K562 (cell line): ENCODE measurements around the gene SEC63.

Experiments used
- MAFG ChIP-seq: fragments of 450-650 bp; conservative IDR thresholded peaks from 2 replicates; pipeline ENCODE4 v1.6.1; 2016; ENCODE audit warnings: missing genetic modification characterization, missing compliant biosample characterization
- NFYB ChIP-seq: IDR thresholded peaks from 2 replicates; pipeline ENCODE4 v1.6.1; 2011; ENCODE audit warnings: mild to moderate bottlenecking, moderate library complexity; ENCODE audit not compliant: insufficient read length; ENCODE audit errors: extremely low read depth
- TF ChIP-seq, protein P1 (sequence below): fragments of 450-650 bp; conservative IDR thresholded peaks from 2 replicates; pipeline ENCODE4 v1.6.1; 2016; ENCODE audit warnings: missing genetic modification characterization, low read depth, mild to moderate bottlenecking, missing compliant biosample characterization, moderate library complexity
- TF ChIP-seq, protein P2 (sequence below): fragments of 250-450 bp; sonication (Bioruptor Pico); IDR thresholded peaks from 2 replicates; pipeline ENCODE4 v1.4.0; 2020

DNA sequence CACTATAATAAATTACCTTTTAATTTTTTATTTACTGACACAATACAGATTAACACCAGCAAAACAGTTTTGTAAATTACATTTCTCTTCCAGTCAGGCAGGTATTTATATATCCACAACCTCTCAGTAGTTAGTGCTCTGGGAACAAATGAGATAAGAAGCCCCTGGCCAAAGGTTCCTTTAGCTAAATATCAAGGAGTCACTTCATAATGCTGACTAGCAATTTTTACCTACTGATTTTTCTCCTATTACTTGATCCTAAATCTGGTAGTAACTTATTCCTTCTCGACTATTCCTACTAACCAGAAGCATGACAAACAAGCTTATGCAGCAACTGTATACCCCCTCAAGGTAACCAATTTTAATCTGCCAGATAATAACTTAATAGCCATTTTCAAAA lies 46.3 kb downstream of the SEC63 start:
- TF ChIP-seq MAFG (tag) = peak; percentile 52
- TF ChIP-seq, protein P1, sequence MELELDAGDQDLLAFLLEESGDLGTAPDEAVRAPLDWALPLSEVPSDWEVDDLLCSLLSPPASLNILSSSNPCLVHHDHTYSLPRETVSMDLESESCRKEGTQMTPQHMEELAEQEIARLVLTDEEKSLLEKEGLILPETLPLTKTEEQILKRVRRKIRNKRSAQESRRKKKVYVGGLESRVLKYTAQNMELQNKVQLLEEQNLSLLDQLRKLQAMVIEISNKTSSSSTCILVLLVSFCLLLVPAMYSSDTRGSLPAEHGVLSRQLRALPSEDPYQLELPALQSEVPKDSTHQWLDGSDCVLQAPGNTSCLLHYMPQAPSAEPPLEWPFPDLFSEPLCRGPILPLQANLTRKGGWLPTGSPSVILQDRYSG (tag) = no peak
- no peak for TF ChIP-seq NFYB
- TF ChIP-seq, protein P2, sequence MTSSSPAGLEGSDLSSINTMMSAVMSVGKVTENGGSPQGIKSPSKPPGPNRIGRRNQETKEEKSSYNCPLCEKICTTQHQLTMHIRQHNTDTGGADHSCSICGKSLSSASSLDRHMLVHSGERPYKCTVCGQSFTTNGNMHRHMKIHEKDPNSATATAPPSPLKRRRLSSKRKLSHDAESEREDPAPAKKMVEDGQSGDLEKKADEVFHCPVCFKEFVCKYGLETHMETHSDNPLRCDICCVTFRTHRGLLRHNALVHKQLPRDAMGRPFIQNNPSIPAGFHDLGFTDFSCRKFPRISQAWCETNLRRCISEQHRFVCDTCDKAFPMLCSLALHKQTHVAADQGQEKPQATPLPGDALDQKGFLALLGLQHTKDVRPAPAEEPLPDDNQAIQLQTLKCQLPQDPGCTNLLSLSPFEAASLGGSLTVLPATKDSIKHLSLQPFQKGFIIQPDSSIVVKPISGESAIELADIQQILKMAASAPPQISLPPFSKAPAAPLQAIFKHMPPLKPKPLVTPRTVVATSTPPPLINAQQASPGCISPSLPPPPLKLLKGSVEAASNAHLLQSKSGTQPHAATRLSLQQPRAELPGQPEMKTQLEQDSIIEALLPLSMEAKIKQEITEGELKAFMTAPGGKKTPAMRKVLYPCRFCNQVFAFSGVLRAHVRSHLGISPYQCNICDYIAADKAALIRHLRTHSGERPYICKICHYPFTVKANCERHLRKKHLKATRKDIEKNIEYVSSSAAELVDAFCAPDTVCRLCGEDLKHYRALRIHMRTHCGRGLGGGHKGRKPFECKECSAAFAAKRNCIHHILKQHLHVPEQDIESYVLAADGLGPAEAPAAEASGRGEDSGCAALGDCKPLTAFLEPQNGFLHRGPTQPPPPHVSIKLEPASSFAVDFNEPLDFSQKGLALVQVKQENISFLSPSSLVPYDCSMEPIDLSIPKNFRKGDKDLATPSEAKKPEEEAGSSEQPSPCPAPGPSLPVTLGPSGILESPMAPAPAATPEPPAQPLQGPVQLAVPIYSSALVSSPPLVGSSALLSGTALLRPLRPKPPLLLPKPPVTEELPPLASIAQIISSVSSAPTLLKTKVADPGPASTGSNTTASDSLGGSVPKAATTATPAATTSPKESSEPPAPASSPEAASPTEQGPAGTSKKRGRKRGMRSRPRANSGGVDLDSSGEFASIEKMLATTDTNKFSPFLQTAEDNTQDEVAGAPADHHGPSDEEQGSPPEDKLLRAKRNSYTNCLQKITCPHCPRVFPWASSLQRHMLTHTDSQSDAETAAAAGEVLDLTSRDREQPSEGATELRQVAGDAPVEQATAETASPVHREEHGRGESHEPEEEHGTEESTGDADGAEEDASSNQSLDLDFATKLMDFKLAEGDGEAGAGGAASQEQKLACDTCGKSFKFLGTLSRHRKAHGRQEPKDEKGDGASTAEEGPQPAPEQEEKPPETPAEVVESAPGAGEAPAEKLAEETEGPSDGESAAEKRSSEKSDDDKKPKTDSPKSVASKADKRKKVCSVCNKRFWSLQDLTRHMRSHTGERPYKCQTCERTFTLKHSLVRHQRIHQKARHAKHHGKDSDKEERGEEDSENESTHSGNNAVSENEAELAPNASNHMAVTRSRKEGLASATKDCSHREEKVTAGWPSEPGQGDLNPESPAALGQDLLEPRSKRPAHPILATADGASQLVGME = no peak
